HepG2 (cell line): ENCODE data around the gene TSPYL2. TPM values are rescaled to one million over a fixed set of nuclear protein-coding genes. Genes with fewer than 3 reads are reported as not detected.

ENCODE experiments used
- ATAC-seq: fragments of 200-7000 bp; cut with Tn5 transposase; 3 replicates; pipeline ENCODE4 v1.9.1; 2020; ENCODE audit warnings: mild to moderate bottlenecking, moderate library complexity
- BruUV-seq: library from RNA; stranded (reverse); fragments of 400-500 nt; replicated peaks from 2 replicates; lab custom pipeline; 2021; lab: Mats Ljungman, UMichigan
- CTCF ChIA-PET: fragments of 300-600 bp; formaldehyde crosslinking; extraction: SDS; loops from one replicate; lab custom pipeline; 2021; ENCODE audit warnings: low total read pairs, inconsistent platforms, low intra/inter-chr PET ratio; lab: Yijun Ruan, JAX
- POLR2A ChIA-PET: fragments of 350-600 bp; sonication (Branson Sonifier 250); formaldehyde crosslinking; loops from one replicate; lab custom pipeline; 2020; ENCODE audit warnings: antibody characterized with exemption, inconsistent platforms; lab: Yijun Ruan, JAX
- DNase-seq: peaks from one replicate; pipeline ENCODE4 v3.0.0-alpha.2; 2015; ENCODE audit warnings: low spot score
- FAIRE-seq: peaks from 3 replicates; lab custom pipeline; 2011; peaks lifted over from hg19 to GRCh38; lab: Jason Lieb, UNC
- H2AFZ ChIP-seq: one replicate; pipeline ENCODE4 v1.6.1; 2011; ENCODE audit warnings: low read length, inconsistent platforms
- H3K27ac ChIP-seq: fragments of 300-600 bp; 3 replicates; pipeline ENCODE4 v1.8.0; 2011; ENCODE audit warnings: mixed run types, mild to moderate bottlenecking, mixed read lengths, low read length, inconsistent platforms; ENCODE audit not compliant: insufficient read depth; ENCODE audit errors: extremely low read length
- H3K27me3 ChIP-seq, 2 experiments: fragments of 200-600 bp in 1 of 2; 2 replicates in 1 of 2; 3 replicates in 1 of 2; pipeline versions ENCODE4 v1.6.0 to v1.8.0; 2011; ENCODE audit warnings: low read length in 2 of 2, mild to moderate bottlenecking in 2 of 2, moderate library complexity in 2 of 2, inconsistent platforms in 1 of 2; ENCODE audit not compliant: insufficient read depth in 2 of 2, control insufficient read depth in 1 of 2
- H3K36me3 ChIP-seq, 2 experiments: fragments of 200-600 bp in 1 of 2; replicated peaks in 1 of 2; 2 replicates in 1 of 2; 3 replicates in 1 of 2; pipeline versions ENCODE4 v1.5.1 to v1.8.0; 2011; ENCODE audit warnings: low read length in 2 of 2, inconsistent platforms in 1 of 2; ENCODE audit not compliant: insufficient read depth in 2 of 2, control insufficient read depth in 1 of 2
- H3K4me1 ChIP-seq: 2 replicates; pipeline ENCODE4 v1.5.1; 2012; ENCODE audit warnings: low read length, inconsistent platforms; ENCODE audit not compliant: insufficient read depth
- H3K4me2 ChIP-seq: 2 replicates; pipeline ENCODE4 v1.6.0; 2011; ENCODE audit warnings: low read depth, low read length, inconsistent platforms
- H3K4me3 ChIP-seq, 3 experiments: fragments of 200-600 bp in 1 of 3; sonication (generic), shearing (Covaris generic) in 1 of 3; replicated peaks in 1 of 3; 2 replicates each; pipeline ENCODE4 v1.5.1; 2011 to 2016; ENCODE audit warnings: low read length in 3 of 3, inconsistent platforms in 2 of 3, low read depth in 2 of 3, mild to moderate bottlenecking in 2 of 3, control low read depth in 1 of 3, mixed read lengths in 1 of 3; ENCODE audit not compliant: insufficient read depth in 1 of 3
- H3K79me2 ChIP-seq: one replicate; pipeline ENCODE4 v1.6.1; 2011; ENCODE audit warnings: low read length, inconsistent platforms; ENCODE audit not compliant: insufficient read depth
- H3K9ac ChIP-seq: 2 replicates; pipeline ENCODE4 v1.6.0; 2011; ENCODE audit warnings: mild to moderate bottlenecking, low read depth, low read length, inconsistent platforms; ENCODE audit not compliant: insufficient read depth
- H3K9me3 ChIP-seq: 2 replicates; pipeline ENCODE4 v1.5.1; 2012; ENCODE audit warnings: mild to moderate bottlenecking, low read length
- H4K20me1 ChIP-seq: 2 replicates; pipeline ENCODE4 v1.6.0; 2011; ENCODE audit warnings: inconsistent platforms, mild to moderate bottlenecking, low read length, moderate library complexity; ENCODE audit not compliant: insufficient read depth
- FIP1L1 ChIP-seq: fragments of 200-400 bp; formaldehyde crosslinking; IDR thresholded peaks from 2 replicates; pipeline ENCODE4 v1.6.1; 2018; ENCODE audit warnings: low read depth, mild to moderate bottlenecking, low read length, moderate library complexity, borderline replicate concordance; ENCODE audit not compliant: insufficient read depth
- NFE2L1 ChIP-seq: sonication (generic); formaldehyde crosslinking; IDR thresholded peaks from 2 replicates; pipeline ENCODE4 v1.4.0; 2020; ENCODE audit warnings: missing genetic modification reagents, mild to moderate bottlenecking, borderline replicate concordance
- SALL1 ChIP-seq: sonication (generic); formaldehyde crosslinking; IDR thresholded peaks from 2 replicates; pipeline ENCODE4 v1.8.0; 2022; ENCODE audit warnings: mild to moderate bottlenecking, missing genetic modification reagents
- ZFP41 ChIP-seq: sonication (generic); formaldehyde crosslinking; IDR thresholded peaks from 2 replicates; pipeline ENCODE4 v1.4.0; 2020; ENCODE audit warnings: mild to moderate bottlenecking, missing genetic modification reagents, borderline replicate concordance
- WGBS: methylation state at CpG from one replicate; pipeline ENCODE4 v1.1.6; 2017; ENCODE audit warnings: low lambda C conversion rate; 5-methylcytosine and 5-hydroxymethylcytosine counted together
- in situ Hi-C: cut with HindIII; loops from 2 replicates; pipeline ENCODE4 v1.10.0; 2017; ENCODE audit warnings: low pct_unique_long_range_greater_than_20kb; ENCODE audit not compliant: extremely low pct_ligation_motif_present
- intact Hi-C: fragments of 100-400 bp; cut with micrococcal nuclease; formaldehyde crosslinking; loops from one replicate; pipeline ENCODE4 v1.10.0; 2022; ENCODE audit not compliant: unreplicated experiment
- polyA plus RNA-seq, 8 experiments: library from polyadenylated mRNA; depleted of rRNA in 3 of 8; stranded (reverse) in 7 of 8; unstranded in 1 of 8; fragments of >200 nt; fragmentation: Illumina TruSeq in 4 of 8; extraction: Trizol in 4 of 8; gene quantifications; 2 replicates each; pipeline versions ENCODE4 v1.2.1 to v1.2.3, GENCODE V29; 2011 to 2016; ENCODE audit warnings: low read depth in 4 of 8, missing spikeins in 1 of 8, mixed read lengths in 1 of 8; ENCODE audit not compliant: insufficient read depth in 1 of 8
- total RNA-seq, 5 experiments: library from RNA; depleted of rRNA; stranded (reverse); fragments of >200 nt; fragmentation: Illumina TruSeq; extraction: Trizol; gene quantifications; 2 replicates each; pipeline ENCODE4 v1.2.3, GENCODE V29; 2016; ENCODE audit warnings: low read depth in 1 of 5
- TF ChIP-seq, protein P1 (sequence below): sonication (generic); formaldehyde crosslinking; IDR thresholded peaks from 2 replicates; pipeline ENCODE4 v1.4.0; 2020; ENCODE audit warnings: mild to moderate bottlenecking, missing genetic modification reagents
- TF ChIP-seq, protein P2 (sequence below): IDR thresholded peaks from 2 replicates; pipeline ENCODE4 v1.6.1; 2016; ENCODE audit warnings: missing compliant biosample characterization, missing genetic modification reagents, borderline replicate concordance
- TF ChIP-seq, protein P3 (sequence below): IDR thresholded peaks from 2 replicates; pipeline ENCODE4 v1.6.1; 2016; ENCODE audit warnings: control low read depth

TSPYL2 gene
- total and polyA plus RNA-seq, 2 of the 13 experiments (the other 11 are each of a cell fraction or from before 2014, with no cell fraction given) = 10.1 to 15.5 TPM

DNA sequence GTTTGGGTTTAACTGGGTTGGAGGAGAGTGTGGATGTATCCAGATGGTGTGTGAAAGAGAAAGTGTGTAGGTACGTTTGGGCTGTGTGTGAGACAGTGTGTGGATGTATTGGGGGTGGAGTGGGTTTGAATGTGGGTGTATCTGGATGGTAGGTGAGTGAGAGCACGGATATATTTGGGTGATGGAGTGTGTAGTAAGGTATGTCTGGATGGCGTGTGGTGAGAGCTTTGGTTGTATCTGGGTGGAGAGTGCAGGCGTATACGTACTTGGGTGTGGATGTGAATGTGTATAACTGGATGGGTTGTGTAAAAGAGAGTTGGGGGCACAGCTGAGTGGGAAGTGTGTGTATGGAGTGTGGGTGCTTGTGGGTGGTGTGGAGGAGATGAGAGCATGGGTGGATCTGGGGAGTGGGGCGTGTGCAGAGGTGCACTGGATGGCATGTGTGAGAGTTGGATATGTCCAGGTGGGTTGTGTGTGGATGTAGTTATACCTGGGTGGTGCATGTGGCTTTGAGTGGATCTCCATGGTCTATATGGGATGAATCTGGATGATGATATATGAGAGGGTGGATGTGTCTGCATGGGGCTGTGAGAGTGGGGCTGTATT, 26.8 kb upstream of the TSPYL2 start:
- ATAC-seq = no peak
- H3K27ac ChIP-seq = no peak overlapping the region
- POLR2A ChIA-PET = no interaction called here
- CTCF ChIA-PET = no interaction called here
- TF ChIP-seq NFE2L1 (CRISPR knock-in tag) = no peak
- no peak for TF ChIP-seq FIP1L1
- TF ChIP-seq, protein P1, sequence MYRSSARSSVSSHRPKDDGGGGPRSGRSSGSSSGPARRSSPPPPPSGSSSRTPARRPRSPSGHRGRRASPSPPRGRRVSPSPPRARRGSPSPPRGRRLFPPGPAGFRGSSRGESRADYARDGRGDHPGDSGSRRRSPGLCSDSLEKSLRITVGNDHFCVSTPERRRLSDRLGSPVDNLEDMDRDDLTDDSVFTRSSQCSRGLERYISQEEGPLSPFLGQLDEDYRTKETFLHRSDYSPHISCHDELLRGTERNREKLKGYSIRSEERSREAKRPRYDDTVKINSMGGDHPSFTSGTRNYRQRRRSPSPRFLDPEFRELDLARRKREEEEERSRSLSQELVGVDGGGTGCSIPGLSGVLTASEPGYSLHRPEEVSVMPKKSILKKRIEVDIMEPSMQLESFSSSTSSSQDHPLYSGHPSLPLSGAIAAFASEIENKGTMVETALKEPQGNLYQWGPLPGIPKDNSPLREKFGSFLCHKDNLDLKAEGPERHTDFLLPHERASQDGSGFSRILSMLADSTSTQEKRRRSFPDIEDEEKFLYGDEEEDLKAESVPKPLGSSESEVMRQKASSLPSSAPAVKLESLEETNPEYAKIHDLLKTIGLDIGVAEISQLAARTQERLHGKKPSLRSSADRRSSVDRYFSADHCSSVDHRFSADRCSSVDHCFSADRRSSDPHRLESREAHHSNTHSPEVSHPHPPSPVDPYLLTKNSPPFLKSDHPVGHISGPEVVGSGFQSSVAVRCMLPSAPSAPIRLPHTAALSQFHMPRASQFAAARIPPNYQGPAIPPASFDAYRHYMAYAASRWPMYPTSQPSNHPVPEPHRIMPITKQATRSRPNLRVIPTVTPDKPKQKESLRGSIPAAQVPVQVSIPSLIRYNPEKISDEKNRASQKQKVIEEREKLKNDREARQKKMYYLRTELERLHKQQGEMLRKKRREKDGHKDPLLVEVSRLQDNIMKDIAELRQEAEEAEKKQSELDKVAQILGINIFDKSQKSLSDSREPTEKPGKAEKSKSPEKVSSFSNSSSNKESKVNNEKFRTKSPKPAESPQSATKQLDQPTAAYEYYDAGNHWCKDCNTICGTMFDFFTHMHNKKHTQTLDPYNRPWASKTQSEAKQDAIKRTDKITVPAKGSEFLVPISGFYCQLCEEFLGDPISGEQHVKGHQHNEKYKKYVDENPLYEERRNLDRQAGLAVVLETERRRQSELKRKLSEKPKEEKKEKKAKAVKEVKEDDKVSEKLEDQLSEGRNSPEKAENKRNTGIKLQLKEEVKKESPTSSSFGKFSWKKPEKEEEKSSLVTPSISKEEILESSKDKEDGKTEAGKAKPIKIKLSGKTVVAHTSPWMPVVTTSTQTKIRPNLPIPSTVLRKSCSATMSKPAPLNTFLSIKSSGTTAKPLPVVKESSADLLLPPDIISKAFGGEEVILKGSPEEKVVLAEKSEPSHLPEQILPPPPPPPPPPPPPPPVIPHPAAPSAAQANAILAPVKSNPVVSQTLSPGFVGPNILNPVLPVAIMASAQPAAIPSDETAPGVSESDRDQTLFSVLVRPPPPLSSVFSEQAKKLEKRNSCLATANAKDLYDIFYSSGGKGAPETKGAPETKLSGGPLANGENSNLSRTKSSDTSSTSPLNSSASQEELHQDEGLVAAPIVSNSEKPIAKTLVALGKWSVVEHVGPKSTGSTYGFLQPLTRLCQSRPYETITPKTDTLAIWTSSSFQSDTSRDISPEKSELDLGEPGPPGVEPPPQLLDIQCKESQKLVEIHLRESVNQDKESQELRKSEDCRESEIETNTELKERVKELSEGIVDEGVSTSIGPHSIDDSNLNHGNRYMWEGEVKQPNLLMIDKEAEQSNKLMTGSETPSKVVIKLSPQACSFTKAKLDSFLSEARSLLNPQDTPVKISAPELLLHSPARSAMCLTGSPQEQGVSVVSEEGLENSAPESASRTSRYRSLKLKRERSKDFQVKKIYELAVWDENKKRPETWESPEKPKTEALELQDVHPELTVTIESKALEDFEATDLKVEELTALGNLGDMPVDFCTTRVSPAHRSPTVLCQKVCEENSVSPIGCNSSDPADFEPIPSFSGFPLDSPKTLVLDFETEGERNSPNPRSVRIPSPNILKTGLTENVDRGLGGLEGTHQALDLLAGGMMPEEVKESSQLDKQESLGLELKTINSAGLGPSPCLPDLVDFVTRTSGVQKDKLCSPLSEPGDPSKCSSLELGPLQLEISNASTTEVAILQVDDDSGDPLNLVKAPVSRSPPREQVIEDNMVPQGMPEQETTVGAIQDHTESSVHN (CRISPR knock-in tag) = no peak
- TF ChIP-seq, protein P2, sequence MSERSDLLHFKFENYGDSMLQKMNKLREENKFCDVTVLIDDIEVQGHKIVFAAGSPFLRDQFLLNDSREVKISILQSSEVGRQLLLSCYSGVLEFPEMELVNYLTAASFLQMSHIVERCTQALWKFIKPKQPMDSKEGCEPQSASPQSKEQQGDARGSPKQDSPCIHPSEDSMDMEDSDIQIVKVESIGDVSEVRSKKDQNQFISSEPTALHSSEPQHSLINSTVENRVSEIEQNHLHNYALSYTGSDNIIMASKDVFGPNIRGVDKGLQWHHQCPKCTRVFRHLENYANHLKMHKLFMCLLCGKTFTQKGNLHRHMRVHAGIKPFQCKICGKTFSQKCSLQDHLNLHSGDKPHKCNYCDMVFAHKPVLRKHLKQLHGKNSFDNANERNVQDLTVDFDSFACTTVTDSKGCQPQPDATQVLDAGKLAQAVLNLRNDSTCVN = no peak
- no peak for TF ChIP-seq ZFP41 (CRISPR knock-in tag)
- TF ChIP-seq SALL1 (CRISPR knock-in tag) = no peak
- TF ChIP-seq, protein P3, sequence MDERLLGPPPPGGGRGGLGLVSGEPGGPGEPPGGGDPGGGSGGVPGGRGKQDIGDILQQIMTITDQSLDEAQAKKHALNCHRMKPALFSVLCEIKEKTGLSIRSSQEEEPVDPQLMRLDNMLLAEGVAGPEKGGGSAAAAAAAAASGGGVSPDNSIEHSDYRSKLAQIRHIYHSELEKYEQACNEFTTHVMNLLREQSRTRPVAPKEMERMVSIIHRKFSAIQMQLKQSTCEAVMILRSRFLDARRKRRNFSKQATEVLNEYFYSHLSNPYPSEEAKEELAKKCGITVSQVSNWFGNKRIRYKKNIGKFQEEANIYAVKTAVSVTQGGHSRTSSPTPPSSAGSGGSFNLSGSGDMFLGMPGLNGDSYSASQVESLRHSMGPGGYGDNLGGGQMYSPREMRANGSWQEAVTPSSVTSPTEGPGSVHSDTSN (CRISPR knock-in tag) = no peak
- TF ChIP-seq, all 625 proteins: peak for 0
- H3K79me2 ChIP-seq = no peaks in the 10 kb centered on the region
- intact Hi-C loops = no loop called here
- H3K27me3 ChIP-seq = no peaks in the 10 kb centered on the region
- in situ Hi-C loops = no loop called here
- no peaks in the 10 kb centered on the region for H4K20me1 ChIP-seq
- no peak for FAIRE-seq
- H3K9ac ChIP-seq = no peak overlapping the region
- 25% methylated on average over 6 of the region's 6 CpGs for WGBS
- DNase-seq = no peak
- no TSS peak for BruUV-seq
- no peaks in the 10 kb centered on the region for H3K4me1 ChIP-seq
- H3K4me2 ChIP-seq = no peak overlapping the region
- no peak overlapping the region for H2AFZ ChIP-seq
- H3K9me3 ChIP-seq = no peaks in the 10 kb centered on the region
- H3K36me3 ChIP-seq = no peaks in the 10 kb centered on the region
- H3K4me3 ChIP-seq = no peak overlapping the region
